Measurements from ENCODE around the gene BAD. TPM values are rescaled to one million over a fixed set of nuclear protein-coding genes. Genes with fewer than 3 reads are reported as not detected.
A peak's percentile ranks its signal among the peaks of the same experiment; 100 is the strongest.

BAD gene
- total RNA-seq, 2 experiments from 2014 or later: 21.2 to 74.2 TPM

DNA sequence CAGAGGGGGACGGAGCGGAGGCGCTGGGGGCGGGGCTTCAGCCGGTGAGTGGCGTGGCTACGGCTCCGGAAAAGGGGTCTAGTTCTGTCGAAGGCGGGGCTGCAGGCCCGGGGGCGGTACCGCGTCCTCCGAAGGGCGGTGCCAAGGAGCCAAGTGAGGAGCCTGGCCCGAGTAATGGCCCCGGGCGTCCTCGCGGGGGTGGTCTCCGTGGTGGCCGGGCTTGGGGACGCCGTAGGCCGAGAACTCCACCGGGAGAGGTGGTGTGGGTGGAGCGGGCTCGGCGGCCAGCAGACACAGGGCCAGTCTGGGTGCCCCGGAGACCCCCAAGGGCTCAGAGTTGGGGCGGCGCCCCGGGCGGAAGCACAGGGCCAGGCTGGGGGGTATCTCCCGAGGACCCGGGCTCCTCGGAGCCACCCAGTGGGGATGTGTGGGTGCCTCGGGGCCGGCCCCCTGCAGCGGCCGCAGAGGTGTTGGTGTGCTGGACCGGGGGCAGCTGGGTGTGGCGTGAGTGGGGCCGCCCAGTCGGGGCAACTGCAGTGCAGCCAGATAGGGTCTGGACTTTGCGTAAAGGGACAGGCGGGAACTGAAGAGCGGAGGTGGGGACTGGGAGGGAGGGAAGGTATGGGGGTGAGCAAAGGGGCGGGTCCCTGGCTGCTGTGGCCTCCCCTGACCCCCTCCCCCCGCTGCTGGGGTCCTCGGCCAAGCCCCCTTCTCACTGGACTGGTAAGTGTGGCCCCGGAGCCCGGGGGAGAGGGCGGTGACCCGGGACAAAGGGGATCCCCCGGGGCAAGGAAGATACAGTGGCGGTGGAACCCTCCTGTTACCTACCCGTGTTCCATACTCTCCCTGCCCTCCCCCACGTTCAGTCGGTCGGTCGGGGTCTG, 42.7 kb downstream of the BAD start:
- intact Hi-C loops (cut with micrococcal nuclease; ENCODE audit: unreplicated experiment): loop anchor here (2.0 kb wide), 3 partner anchors 35 to 63 kb away; partner anchors contain the start of genes ESRRA, FERMT3 and STIP1
- no peaks in the 10 kb centered on the region for H3K9me2 ChIP-seq (ENCODE audit: insufficient read depth, low read length)
- no TSS peak for BruUV-seq (replicated peaks)
- peaks cover 28% of the 10 kb centered on the region for H3K79me2 ChIP-seq (ENCODE audit: insufficient read depth, low read depth, low read length)
- peak; percentile 98 for DNase-seq (ENCODE audit: low spot score)
- ChIA-PET CTCF (ENCODE audit: unreplicated experiment) (interaction anchor here (0.6 to 0.9 kb wide), 5 partner anchors 36 to 1371 kb away, joined by 3 to 4 read pairs (median 3); no protein-coding TSS in a partner anchor), POLR2A (interaction anchor here (0.6 to 2.5 kb wide), 9 partner anchors 9 to 1445 kb away, joined by 3 to 27 read pairs (median 5); partner anchors contain the start of genes FERMT3, NUDT22, PRDX5 and TRMT112)
- no peak overlapping the region for H2AFZ ChIP-seq (ENCODE audit: low read length)
- peak overlapping the region; percentile 98 for H3K4me2 ChIP-seq (ENCODE audit: low read length)
- H3K4me3 ChIP-seq (ENCODE audit: low read depth, low read length, poor library complexity, severe bottlenecking): peak overlapping the region; percentile 81
- TF ChIP-seq, protein P1, sequence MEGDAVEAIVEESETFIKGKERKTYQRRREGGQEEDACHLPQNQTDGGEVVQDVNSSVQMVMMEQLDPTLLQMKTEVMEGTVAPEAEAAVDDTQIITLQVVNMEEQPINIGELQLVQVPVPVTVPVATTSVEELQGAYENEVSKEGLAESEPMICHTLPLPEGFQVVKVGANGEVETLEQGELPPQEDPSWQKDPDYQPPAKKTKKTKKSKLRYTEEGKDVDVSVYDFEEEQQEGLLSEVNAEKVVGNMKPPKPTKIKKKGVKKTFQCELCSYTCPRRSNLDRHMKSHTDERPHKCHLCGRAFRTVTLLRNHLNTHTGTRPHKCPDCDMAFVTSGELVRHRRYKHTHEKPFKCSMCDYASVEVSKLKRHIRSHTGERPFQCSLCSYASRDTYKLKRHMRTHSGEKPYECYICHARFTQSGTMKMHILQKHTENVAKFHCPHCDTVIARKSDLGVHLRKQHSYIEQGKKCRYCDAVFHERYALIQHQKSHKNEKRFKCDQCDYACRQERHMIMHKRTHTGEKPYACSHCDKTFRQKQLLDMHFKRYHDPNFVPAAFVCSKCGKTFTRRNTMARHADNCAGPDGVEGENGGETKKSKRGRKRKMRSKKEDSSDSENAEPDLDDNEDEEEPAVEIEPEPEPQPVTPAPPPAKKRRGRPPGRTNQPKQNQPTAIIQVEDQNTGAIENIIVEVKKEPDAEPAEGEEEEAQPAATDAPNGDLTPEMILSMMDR (conservative IDR thresholded peaks at IDR 0.05; ENCODE audit: low read length): no peak
- no peak for TF ChIP-seq EZH2phosphoT487 (IDR thresholded peaks at IDR 0.05; ENCODE audit: borderline replicate concordance, low read depth, low read length)
- H3K36me3 ChIP-seq (ENCODE audit: insufficient read depth, low read length): peaks cover 47% of the 10 kb centered on the region
- H3K4me1 ChIP-seq (ENCODE audit: insufficient read depth, low read length, poor library complexity, severe bottlenecking): peaks cover 46% of the 10 kb centered on the region
- H3K27ac ChIP-seq (ENCODE audit: low read depth, low read length, poor library complexity, severe bottlenecking): peak overlapping the region; percentile 91
- no peaks in the 10 kb centered on the region for H4K20me1 ChIP-seq (ENCODE audit: insufficient read depth, low read length)
- H3K9me3 ChIP-seq (ENCODE audit: low read length): no peaks in the 10 kb centered on the region

DNA sequence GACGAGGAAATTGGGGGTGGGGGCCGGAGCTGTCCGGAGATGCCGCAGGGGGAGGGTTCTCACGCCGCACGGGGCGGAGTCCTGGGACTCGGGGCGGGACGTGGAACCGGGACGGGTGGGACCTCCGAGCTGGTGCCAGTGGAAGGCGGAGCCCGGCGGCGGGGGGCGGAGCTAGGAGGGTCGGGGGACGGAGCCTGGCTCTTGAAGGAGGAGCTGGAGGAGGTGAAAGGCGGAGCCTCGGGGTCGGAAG, 43.3 kb downstream of the BAD start:
- no peak overlapping the region; the same call in 1 of the 2 replicates for H2AFZ ChIP-seq (ENCODE audit: low read length)
- TF ChIP-seq, protein P1 (conservative IDR thresholded peaks at IDR 0.05; ENCODE audit: low read length): no peak
- peaks cover 26% of the 10 kb centered on the region for H3K79me2 ChIP-seq (ENCODE audit: insufficient read depth, low read depth, low read length)
- H3K4me2 ChIP-seq (ENCODE audit: low read length): peak overlapping the region; percentile 92
- H3K36me3 ChIP-seq (ENCODE audit: insufficient read depth, low read length): peaks cover 47% of the 10 kb centered on the region
- CTCF ChIA-PET (ENCODE audit: unreplicated experiment): interaction anchor here (0.6 to 0.9 kb wide), 4 partner anchors 36 to 1372 kb away, joined by 3 to 4 read pairs (median 3); no protein-coding TSS in a partner anchor
- no peak for DNase-seq (ENCODE audit: low spot score)
- BruUV-seq (replicated peaks): no TSS peak
- intact Hi-C loops (cut with micrococcal nuclease; ENCODE audit: unreplicated experiment): loop anchor here (2.0 kb wide), 3 partner anchors 34 to 64 kb away; partner anchors contain the start of genes ESRRA, FERMT3 and STIP1
- peak overlapping the region; percentile 81 for H3K4me3 ChIP-seq (ENCODE audit: low read depth, low read length, poor library complexity, severe bottlenecking)
- H3K4me1 ChIP-seq (ENCODE audit: insufficient read depth, low read length, poor library complexity, severe bottlenecking): peaks cover 46% of the 10 kb centered on the region
- no peaks in the 10 kb centered on the region for H3K9me2 ChIP-seq (ENCODE audit: insufficient read depth, low read length)
- H3K27ac ChIP-seq (ENCODE audit: low read depth, low read length, poor library complexity, severe bottlenecking): peak overlapping the region; percentile 91
- POLR2A ChIA-PET: interaction anchor here (0.7 to 2.5 kb wide), 7 partner anchors 8 to 77 kb away, joined by 3 to 27 read pairs (median 6); partner anchors contain the start of genes FERMT3, NUDT22, PRDX5 and TRMT112
- H4K20me1 ChIP-seq (ENCODE audit: insufficient read depth, low read length): no peaks in the 10 kb centered on the region
- no peaks in the 10 kb centered on the region for H3K9me3 ChIP-seq (ENCODE audit: low read length)

All from OCI-LY7 (cell line).